VCaP (cell line): ENCODE data around the gene FAF1.

Experiments
- H3K27ac ChIP-seq: fragments of 450-650 bp; 2 replicates; pipeline ENCODE4 v1.5.1; 2017
- TF ChIP-seq, protein P1 (sequence below): fragments of 450-650 bp; conservative IDR thresholded peaks from 2 replicates; pipeline ENCODE4 v1.5.1; 2017; ENCODE audit warnings: mild to moderate bottlenecking, moderate library complexity

FAF1 gene

DNA sequence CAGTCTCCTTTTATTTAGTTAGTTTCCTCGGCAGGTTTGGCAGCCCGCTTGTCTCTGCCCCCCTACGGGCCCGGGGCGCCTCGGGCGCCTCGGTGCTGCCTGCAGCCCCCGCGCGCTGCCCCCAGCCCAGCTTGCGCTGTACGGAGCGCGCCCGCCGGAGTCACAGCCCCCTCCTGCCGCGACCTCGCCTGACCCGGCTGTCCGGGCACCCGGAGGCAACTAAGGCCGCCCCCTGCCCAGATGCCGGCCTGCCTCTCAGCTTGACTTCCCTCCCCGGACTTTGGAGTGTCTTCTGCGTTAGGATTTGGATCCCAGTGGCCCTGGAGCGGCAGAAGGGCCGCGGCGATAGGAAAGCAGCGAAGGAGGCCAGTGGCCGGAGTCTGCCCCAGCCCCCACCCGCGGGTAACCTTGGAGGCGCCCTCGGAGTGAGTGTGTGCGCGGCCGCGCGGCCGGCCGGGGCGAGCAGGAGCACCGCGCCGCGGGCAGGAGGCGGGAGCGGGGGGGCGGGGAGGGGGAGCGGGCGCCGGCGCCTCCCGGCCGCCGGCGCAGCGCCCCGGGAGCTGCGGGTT is 17.6 kb upstream of the FAF1 start:
- peak overlapping the region; percentile 81 for H3K27ac ChIP-seq

DNA sequence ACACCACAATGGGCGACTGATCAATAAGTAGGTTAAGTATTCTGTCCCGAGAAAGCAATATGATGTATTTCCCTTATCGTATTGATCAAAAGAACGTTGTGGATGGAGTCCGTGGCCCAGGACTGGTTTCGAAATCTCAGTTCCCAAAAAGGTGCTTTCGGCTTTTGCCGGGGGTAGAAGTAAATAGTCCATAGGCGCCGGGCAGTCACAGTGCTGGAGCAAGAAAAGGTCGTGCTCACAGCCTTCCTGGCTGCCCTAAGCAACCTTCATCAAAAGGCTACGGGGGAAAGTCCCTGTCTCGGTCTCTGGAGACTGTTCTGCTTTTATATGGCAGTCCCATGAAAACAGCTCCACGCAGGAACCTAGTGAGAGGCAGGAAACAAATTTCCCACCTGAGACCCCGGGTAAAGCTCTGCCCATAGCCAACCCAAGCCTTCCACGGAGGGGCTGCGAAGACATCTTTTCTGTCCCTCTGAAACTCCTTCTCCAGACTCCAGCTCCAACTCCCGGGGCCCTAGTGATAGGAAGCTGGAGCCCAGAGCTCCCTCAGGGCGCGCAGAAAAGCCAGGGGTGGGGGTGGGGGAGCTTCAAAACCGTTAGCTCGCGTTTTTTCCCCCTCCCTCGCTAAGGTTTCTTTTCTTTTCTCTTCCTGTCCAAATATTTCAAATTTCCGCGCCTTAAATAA is 17.0 kb upstream of the FAF1 start:
- H3K27ac ChIP-seq = peak overlapping the region; percentile 81
- TF ChIP-seq, protein P1, sequence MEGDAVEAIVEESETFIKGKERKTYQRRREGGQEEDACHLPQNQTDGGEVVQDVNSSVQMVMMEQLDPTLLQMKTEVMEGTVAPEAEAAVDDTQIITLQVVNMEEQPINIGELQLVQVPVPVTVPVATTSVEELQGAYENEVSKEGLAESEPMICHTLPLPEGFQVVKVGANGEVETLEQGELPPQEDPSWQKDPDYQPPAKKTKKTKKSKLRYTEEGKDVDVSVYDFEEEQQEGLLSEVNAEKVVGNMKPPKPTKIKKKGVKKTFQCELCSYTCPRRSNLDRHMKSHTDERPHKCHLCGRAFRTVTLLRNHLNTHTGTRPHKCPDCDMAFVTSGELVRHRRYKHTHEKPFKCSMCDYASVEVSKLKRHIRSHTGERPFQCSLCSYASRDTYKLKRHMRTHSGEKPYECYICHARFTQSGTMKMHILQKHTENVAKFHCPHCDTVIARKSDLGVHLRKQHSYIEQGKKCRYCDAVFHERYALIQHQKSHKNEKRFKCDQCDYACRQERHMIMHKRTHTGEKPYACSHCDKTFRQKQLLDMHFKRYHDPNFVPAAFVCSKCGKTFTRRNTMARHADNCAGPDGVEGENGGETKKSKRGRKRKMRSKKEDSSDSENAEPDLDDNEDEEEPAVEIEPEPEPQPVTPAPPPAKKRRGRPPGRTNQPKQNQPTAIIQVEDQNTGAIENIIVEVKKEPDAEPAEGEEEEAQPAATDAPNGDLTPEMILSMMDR = no peak

More for the DNA sequence above, 17.6 kb upstream of the FAF1 start:
- TF ChIP-seq, protein P1 = no peak

DNA sequence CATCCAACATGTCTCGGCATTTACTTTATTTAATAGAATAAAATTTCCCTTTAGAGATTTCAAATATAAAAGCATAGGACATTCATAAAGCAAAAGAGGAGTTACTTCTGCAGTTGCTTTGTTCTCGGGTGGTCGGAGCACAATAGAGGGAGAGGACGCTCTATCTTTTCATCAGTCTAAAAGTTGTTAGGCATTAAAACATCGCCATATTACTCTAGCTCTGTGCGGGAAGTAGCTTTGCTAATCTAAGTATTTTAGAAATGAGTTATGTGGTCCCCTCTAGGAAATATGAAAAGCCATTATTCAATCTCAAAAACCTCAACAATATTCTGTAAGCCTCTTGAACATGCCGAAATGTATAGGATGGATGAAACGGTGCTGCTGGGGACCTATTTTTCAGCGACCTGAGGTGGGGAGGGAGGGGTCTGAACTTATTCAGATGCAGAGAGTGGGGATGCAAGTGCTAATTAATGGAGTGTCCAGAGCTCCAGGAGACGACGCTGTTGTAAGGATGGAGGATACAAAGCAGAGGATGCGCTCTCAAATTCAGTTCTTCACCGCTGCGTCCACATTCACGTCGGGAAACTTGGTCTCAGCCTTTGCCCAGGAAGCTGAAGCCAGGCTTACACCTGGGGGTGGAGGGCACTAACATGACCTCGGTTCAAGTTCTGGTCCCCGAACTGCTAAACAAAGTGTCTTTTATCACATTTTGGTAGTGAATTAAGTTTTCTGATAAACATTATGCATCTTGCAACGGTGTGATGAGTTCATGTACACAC is 16.2 kb upstream of the FAF1 start:
- TF ChIP-seq, protein P1 = no peak
- H3K27ac ChIP-seq = no peak overlapping the region

DNA sequence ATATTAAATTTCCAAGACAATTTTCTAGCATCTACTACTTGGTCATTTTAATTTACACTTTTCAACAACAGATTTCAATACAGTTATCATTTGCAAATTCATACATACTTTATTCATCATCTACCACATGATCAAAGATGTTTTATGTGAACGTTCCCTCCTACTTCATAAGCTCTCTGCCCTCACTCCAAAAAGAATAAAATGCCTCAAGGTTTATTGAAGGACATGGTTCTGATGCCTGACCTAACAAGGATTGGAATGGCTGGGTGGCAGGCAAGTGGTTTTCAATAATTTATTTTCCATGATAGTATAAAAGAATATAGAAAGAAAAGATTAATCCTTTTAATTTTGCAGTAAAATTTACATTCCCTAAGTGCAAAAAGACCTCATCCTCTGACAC is 15.4 kb upstream of the FAF1 start:
- TF ChIP-seq, protein P1 = no peak
- no peak overlapping the region for H3K27ac ChIP-seq

DNA sequence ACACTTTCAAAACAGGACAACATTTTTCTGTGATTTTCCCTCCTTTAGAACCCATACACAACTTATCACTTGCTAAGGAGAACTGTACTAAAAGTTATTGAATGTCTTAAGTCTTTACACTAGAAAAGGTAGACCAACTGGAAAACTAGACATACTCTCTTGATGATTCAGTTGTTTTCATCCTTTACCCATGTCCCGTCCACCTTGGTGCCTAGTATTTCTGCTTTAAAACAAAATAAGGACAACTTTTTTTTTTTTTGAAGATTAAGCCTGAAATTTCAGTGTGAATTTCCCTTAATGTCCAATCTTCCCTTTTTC is 14.5 kb upstream of the FAF1 start:
- H3K27ac ChIP-seq = no peak overlapping the region
- TF ChIP-seq, protein P1 = no peak

DNA sequence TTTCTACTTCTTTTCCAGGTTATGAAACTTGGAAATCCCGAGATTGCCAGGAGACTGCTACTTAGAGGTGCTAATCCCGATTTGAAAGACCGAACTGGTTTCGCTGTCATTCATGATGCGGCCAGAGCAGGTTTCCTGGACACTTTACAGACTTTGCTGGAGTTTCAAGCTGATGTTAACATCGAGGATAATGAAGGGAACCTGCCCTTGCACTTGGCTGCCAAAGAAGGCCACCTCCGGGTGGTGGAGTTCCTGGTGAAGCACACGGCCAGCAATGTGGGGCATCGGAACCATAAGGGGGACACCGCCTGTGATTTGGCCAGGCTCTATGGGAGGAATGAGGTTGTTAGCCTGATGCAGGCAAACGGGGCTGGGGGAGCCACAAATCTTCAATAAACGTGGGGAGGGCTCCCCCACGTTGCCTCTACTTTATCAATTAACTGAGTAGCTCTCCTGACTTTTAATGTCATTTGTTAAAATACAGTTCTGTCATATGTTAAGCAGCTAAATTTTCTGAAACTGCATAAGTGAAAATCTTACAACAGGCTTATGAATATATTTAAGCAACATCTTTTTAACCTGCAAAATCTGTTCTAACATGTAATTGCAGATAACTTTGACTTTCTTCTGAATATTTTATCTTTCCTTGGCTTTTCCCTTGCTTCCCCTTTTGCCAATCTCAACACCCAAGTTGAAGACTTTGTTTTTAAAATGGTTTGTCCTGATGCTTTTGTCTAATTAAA is 14.0 kb upstream of the FAF1 start:
- no peak overlapping the region for H3K27ac ChIP-seq
- TF ChIP-seq, protein P1 = no peak

DNA sequence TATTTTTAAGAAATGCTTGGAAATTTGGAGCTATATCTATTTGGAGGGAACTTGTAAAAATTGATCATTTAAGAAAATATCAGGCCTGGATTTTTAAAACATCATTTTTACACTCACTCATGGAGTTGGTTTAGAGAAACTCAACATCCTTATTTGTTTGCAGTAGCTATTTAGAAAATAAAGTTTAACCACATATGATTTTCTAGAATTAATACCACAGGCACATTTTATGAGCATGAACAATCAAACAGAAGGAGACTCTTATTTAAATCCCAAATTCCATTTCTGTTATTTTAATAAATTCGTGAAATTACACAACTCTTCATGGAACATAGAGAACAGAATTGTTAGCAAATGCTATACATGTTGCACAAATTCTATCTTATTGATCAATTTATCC is 13.2 kb upstream of the FAF1 start:
- H3K27ac ChIP-seq = no peak overlapping the region
- TF ChIP-seq, protein P1 = no peak
